ENCODE data around the gene TSHZ2. TPM values are rescaled to one million over a fixed set of nuclear protein-coding genes. Genes with fewer than 3 reads are reported as not detected.
"Not testable (repeated sequence)": the region's sequence is repeated elsewhere in the genome, so short reads cannot be mapped to it uniquely, and the experiment has no call there.

The TSHZ2 gene
- total RNA-seq, 2 experiments from 2014 or later, result 34.1 to 37.8 TPM

- Mint-ChIP-seq H3K27me3 (ENCODE audit: low read depth) (no peaks in the 10 kb centered on the region), H3K4me3 (no peak overlapping the region), H3K9me3 (no peaks in the 10 kb centered on the region), H3K4me1 (ENCODE audit: low read depth) (peaks cover 28% of the 10 kb centered on the region), H3K36me3 (ENCODE audit: low read depth) (peaks cover 1% of the 10 kb centered on the region), H3K27ac (no peak overlapping the region)
- intact Hi-C loops (cut with micrococcal nuclease), result no loop called here
- CTCF ChIA-PET, result no interaction called here
- DNase-seq, result peak; percentile 14
Observed at GRCh38 chr20:53495398-53496092, 523.4 kb downstream of the TSHZ2 start.

- no peak for DNase-seq
- H3K36me3 Mint-ChIP-seq (ENCODE audit: low read depth), result peaks cover 1% of the 10 kb centered on the region
- CTCF ChIA-PET, result no interaction called here
- intact Hi-C loops (cut with micrococcal nuclease), result no loop called here
- H3K4me3 Mint-ChIP-seq, result no peak overlapping the region
- H3K4me1 Mint-ChIP-seq (ENCODE audit: low read depth), result peaks cover 11% of the 10 kb centered on the region
- H3K9me3 Mint-ChIP-seq, result no peaks in the 10 kb centered on the region
- no peaks in the 10 kb centered on the region for H3K27me3 Mint-ChIP-seq (ENCODE audit: low read depth)
- H3K27ac Mint-ChIP-seq, result no peak overlapping the region
Observed at GRCh38 chr20:53497246-53497645, 525.1 kb downstream of the TSHZ2 start.

GRCh38 chr20:53498341-53498740 lies 526.2 kb downstream of the TSHZ2 start:
- CTCF ChIA-PET, result interaction anchor here (0.5 kb wide), 1 partner anchor 870 kb away, joined by 4 read pairs; no protein-coding TSS in a partner anchor
- no peak overlapping the region for H3K4me3 Mint-ChIP-seq
- DNase-seq, result no peak
- H3K9me3 Mint-ChIP-seq, result no peaks in the 10 kb centered on the region
- H3K36me3 Mint-ChIP-seq (ENCODE audit: low read depth), result peaks cover 1% of the 10 kb centered on the region
- H3K27me3 Mint-ChIP-seq (ENCODE audit: low read depth), result no peaks in the 10 kb centered on the region
- H3K27ac Mint-ChIP-seq, result no peak overlapping the region
- H3K4me1 Mint-ChIP-seq (ENCODE audit: low read depth), result peaks cover 7% of the 10 kb centered on the region
- intact Hi-C loops (cut with micrococcal nuclease), result no loop called here

GRCh38 chr20:53500651-53501050 lies 528.5 kb downstream of the TSHZ2 start:
- Mint-ChIP-seq H3K36me3 (ENCODE audit: low read depth) (peaks cover 1% of the 10 kb centered on the region), H3K9me3 (peaks cover 1% of the 10 kb centered on the region), H3K4me3 (no peak overlapping the region), H3K27me3 (ENCODE audit: low read depth) (no peaks in the 10 kb centered on the region), H3K4me1 (ENCODE audit: low read depth) (peaks cover under 1% of the 10 kb centered on the region), H3K27ac (no peak overlapping the region)
- CTCF ChIA-PET, result no interaction called here
- no peak for DNase-seq
- intact Hi-C loops (cut with micrococcal nuclease), result no loop called here

- intact Hi-C loops (cut with micrococcal nuclease), result no loop called here
- Mint-ChIP-seq H3K4me3 (no peak overlapping the region), H3K27ac (no peak overlapping the region), H3K4me1 (ENCODE audit: low read depth) (no peaks in the 10 kb centered on the region), H3K36me3 (ENCODE audit: low read depth) (peaks cover 1% of the 10 kb centered on the region), H3K9me3 (peaks cover 1% of the 10 kb centered on the region), H3K27me3 (ENCODE audit: low read depth) (no peaks in the 10 kb centered on the region)
- CTCF ChIA-PET, result interaction anchor here (0.6 to 1.0 kb wide), 2 partner anchors 37 to 46 kb away, joined by 3 to 4 read pairs; no protein-coding TSS in a partner anchor
- DNase-seq, result no peak
Observed at GRCh38 chr20:53502820-53503219, 530.7 kb downstream of the TSHZ2 start.

- no peaks in the 10 kb centered on the region for H3K36me3 Mint-ChIP-seq (ENCODE audit: low read depth)
- H3K27me3 Mint-ChIP-seq (ENCODE audit: low read depth), result no peaks in the 10 kb centered on the region
- CTCF ChIA-PET, result no interaction called here
- intact Hi-C loops (cut with micrococcal nuclease), result no loop called here
- no peaks in the 10 kb centered on the region for H3K4me1 Mint-ChIP-seq (ENCODE audit: low read depth)
- no peak overlapping the region for H3K4me3 Mint-ChIP-seq
- peaks cover 1% of the 10 kb centered on the region for H3K9me3 Mint-ChIP-seq
- H3K27ac Mint-ChIP-seq, result no peak overlapping the region
- no peak for DNase-seq
Observed at GRCh38 chr20:53503517-53503919, 531.4 kb downstream of the TSHZ2 start.

GRCh38 chr20:53504106-53504505 lies 531.9 kb downstream of the TSHZ2 start:
- H3K9me3 Mint-ChIP-seq; H3K4me3 Mint-ChIP-seq; DNase-seq; intact Hi-C loops (cut with micrococcal nuclease); CTCF ChIA-PET; H3K27ac Mint-ChIP-seq; H3K36me3 Mint-ChIP-seq (ENCODE audit: low read depth); H3K4me1 Mint-ChIP-seq (ENCODE audit: low read depth); H3K27me3 Mint-ChIP-seq (ENCODE audit: low read depth): not testable (repeated sequence)

- intact Hi-C loops (cut with micrococcal nuclease), result no loop called here
- Mint-ChIP-seq H3K9me3 (peaks cover 1% of the 10 kb centered on the region), H3K36me3 (ENCODE audit: low read depth) (no peaks in the 10 kb centered on the region), H3K27me3 (ENCODE audit: low read depth) (no peaks in the 10 kb centered on the region), H3K4me1 (ENCODE audit: low read depth) (no peaks in the 10 kb centered on the region), H3K4me3 (no peak overlapping the region), H3K27ac (no peak overlapping the region)
- CTCF ChIA-PET, result interaction anchor here (0.6 kb wide), 1 partner anchor 1276 kb away, joined by 3 read pairs; no protein-coding TSS in a partner anchor
- no peak for DNase-seq
Observed at GRCh38 chr20:53510262-53510661, 538.1 kb downstream of the TSHZ2 start.

- Mint-ChIP-seq H3K4me1 (ENCODE audit: low read depth) (no peaks in the 10 kb centered on the region), H3K36me3 (ENCODE audit: low read depth) (no peaks in the 10 kb centered on the region), H3K9me3 (no peaks in the 10 kb centered on the region), H3K27me3 (ENCODE audit: low read depth) (no peaks in the 10 kb centered on the region), H3K27ac (no peak overlapping the region), H3K4me3 (no peak overlapping the region)
- no peak for DNase-seq
- CTCF ChIA-PET, result interaction anchor here (0.6 kb wide), 2 partner anchors 28 to 1277 kb away, joined by 3 to 4 read pairs; no protein-coding TSS in a partner anchor
- intact Hi-C loops (cut with micrococcal nuclease), result no loop called here
Observed at GRCh38 chr20:53510704-53511103, 538.5 kb downstream of the TSHZ2 start.

- no peaks in the 10 kb centered on the region for H3K4me1 Mint-ChIP-seq (ENCODE audit: low read depth)
- H3K36me3 Mint-ChIP-seq (ENCODE audit: low read depth), result no peaks in the 10 kb centered on the region
- no peak for DNase-seq
- H3K9me3 Mint-ChIP-seq, result no peaks in the 10 kb centered on the region
- no peak overlapping the region for H3K4me3 Mint-ChIP-seq
- intact Hi-C loops (cut with micrococcal nuclease), result no loop called here
- CTCF ChIA-PET, result interaction anchor here (0.6 to 1.1 kb wide), 2 partner anchors 35 to 60 kb away, joined by 3 read pairs; no protein-coding TSS in a partner anchor
- no peaks in the 10 kb centered on the region for H3K27me3 Mint-ChIP-seq (ENCODE audit: low read depth)
- H3K27ac Mint-ChIP-seq, result no peak overlapping the region
Observed at GRCh38 chr20:53512076-53512475, 539.9 kb downstream of the TSHZ2 start.

GRCh38 chr20:53513168-53513488 lies 541.0 kb downstream of the TSHZ2 start:
- Mint-ChIP-seq H3K9me3 (no peaks in the 10 kb centered on the region), H3K4me3 (no peak overlapping the region), H3K4me1 (ENCODE audit: low read depth) (no peaks in the 10 kb centered on the region), H3K27me3 (ENCODE audit: low read depth) (no peaks in the 10 kb centered on the region), H3K27ac (no peak overlapping the region), H3K36me3 (ENCODE audit: low read depth) (no peaks in the 10 kb centered on the region)
- intact Hi-C loops (cut with micrococcal nuclease), result no loop called here
- CTCF ChIA-PET, result interaction anchor here (1.1 kb wide), 1 partner anchor 34 kb away, joined by 3 read pairs; no protein-coding TSS in a partner anchor
- DNase-seq, result no peak

- CTCF ChIA-PET, result interaction anchor here (1.0 kb wide), 1 partner anchor 306 kb away, joined by 3 read pairs; no protein-coding TSS in a partner anchor
- H3K27me3 Mint-ChIP-seq (ENCODE audit: low read depth), result no peaks in the 10 kb centered on the region
- no peaks in the 10 kb centered on the region for H3K36me3 Mint-ChIP-seq (ENCODE audit: low read depth)
- H3K4me3 Mint-ChIP-seq, result no peak overlapping the region
- peak overlapping the region; percentile 47 for H3K27ac Mint-ChIP-seq
- H3K9me3 Mint-ChIP-seq, result no peaks in the 10 kb centered on the region
- intact Hi-C loops (cut with micrococcal nuclease), result no loop called here
- no peaks in the 10 kb centered on the region for H3K4me1 Mint-ChIP-seq (ENCODE audit: low read depth)
- no peak for DNase-seq
Observed at GRCh38 chr20:53513489-53514298, 541.5 kb downstream of the TSHZ2 start.

GRCh38 chr20:53515749-53516148 lies 543.6 kb downstream of the TSHZ2 start:
- no peaks in the 10 kb centered on the region for H3K9me3 Mint-ChIP-seq
- no peak for DNase-seq
- CTCF ChIA-PET, result no interaction called here
- H3K27me3 Mint-ChIP-seq (ENCODE audit: low read depth), result no peaks in the 10 kb centered on the region
- H3K4me3 Mint-ChIP-seq, result no peak overlapping the region
- H3K36me3 Mint-ChIP-seq (ENCODE audit: low read depth), result no peaks in the 10 kb centered on the region
- no peak overlapping the region for H3K27ac Mint-ChIP-seq
- intact Hi-C loops (cut with micrococcal nuclease), result no loop called here
- no peaks in the 10 kb centered on the region for H3K4me1 Mint-ChIP-seq (ENCODE audit: low read depth)

Data from activated naive CD4-positive, alpha-beta T cell treated with anti-CD3 and anti-CD28 coated beads for 36 hours (primary cell).